WTC11 (cell line): Measurements from ENCODE around the gene PDLIM5. TPM values are rescaled to one million over a fixed set of nuclear protein-coding genes. Genes with fewer than 3 reads are reported as not detected.
A peak's percentile ranks its signal among the peaks of the same experiment; 100 is the strongest.

Experiments
- ATAC-seq: fragments of 200-7000 bp; cut with Tn5 transposase; 2 replicates; pipeline ENCODE4 v1.10.0; 2021; ENCODE audit warnings: mild to moderate bottlenecking, moderate library complexity
- CTCF ChIA-PET: fragments of 300-600 bp; sonication (Branson Sonifier 250); formaldehyde crosslinking; loops from one replicate; lab custom pipeline; 2021; ENCODE audit warnings: antibody characterized with exemption; lab: Charles Lee
- POLR2A ChIA-PET: fragments of 350-600 bp; sonication (Branson Sonifier 250); formaldehyde crosslinking; loops from one replicate; lab custom pipeline; 2021; ENCODE audit warnings: antibody characterized with exemption; lab: Charles Lee
- DNase-seq: peaks from one replicate; pipeline ENCODE4 v3.0.0; 2021; ENCODE audit warnings: low spot score
- H3K27ac Mint-ChIP-seq: 2 replicates; pipeline ENCODE4 v1.8.0; 2021; ENCODE audit warnings: mixed read lengths
- H3K27me3 Mint-ChIP-seq: 2 replicates; pipeline ENCODE4 v1.8.0; 2021; ENCODE audit warnings: low read depth, mild to moderate bottlenecking, moderate library complexity, mixed read lengths
- H3K36me3 Mint-ChIP-seq: 2 replicates; pipeline ENCODE4 v1.8.0; 2021; ENCODE audit warnings: mixed read lengths
- H3K4me1 Mint-ChIP-seq: 2 replicates; pipeline ENCODE4 v1.8.0; 2022; ENCODE audit warnings: mixed read lengths
- H3K4me3 Mint-ChIP-seq: 2 replicates; pipeline ENCODE4 v1.8.0; 2021; ENCODE audit warnings: mild to moderate bottlenecking, moderate library complexity, mixed read lengths
- H3K9me3 Mint-ChIP-seq: 2 replicates; pipeline ENCODE4 v1.8.0; 2021; ENCODE audit warnings: mixed read lengths
- CREM ChIP-seq: sonication (generic); formaldehyde crosslinking; IDR thresholded peaks from 2 replicates; pipeline ENCODE4 v1.8.1; 2022; ENCODE audit warnings: mild to moderate bottlenecking, missing genetic modification reagents, moderate library complexity
- CTCF ChIP-seq: fragments of 200-600 bp; IDR thresholded peaks from 2 replicates; pipeline ENCODE4 v1.8.0; 2022; ENCODE audit warnings: antibody characterized with exemption
- GRHL2 ChIP-seq: fragments of 250-450 bp; sonication (Bioruptor Pico); IDR thresholded peaks from 2 replicates; pipeline ENCODE4 v1.8.0; 2022; ENCODE audit warnings: mild to moderate bottlenecking, moderate library complexity; ENCODE audit not compliant: insufficient replicate concordance, severe bottlenecking
- HMGXB4 ChIP-seq: sonication (generic); formaldehyde crosslinking; IDR thresholded peaks from 2 replicates; pipeline ENCODE4 v1.8.1; 2023; ENCODE audit warnings: mild to moderate bottlenecking, moderate library complexity, missing genetic modification reagents
- IRF1 ChIP-seq: sonication (generic); formaldehyde crosslinking; IDR thresholded peaks from 2 replicates; pipeline ENCODE4 v1.8.0; 2023; ENCODE audit warnings: missing genetic modification reagents
- JAZF1 ChIP-seq: fragments of 250-450 bp; sonication (Bioruptor Pico); IDR thresholded peaks from 2 replicates; pipeline ENCODE4 v1.9.0; 2021; ENCODE audit warnings: moderate library complexity, mild to moderate bottlenecking, inconsistent platforms
- NR1H2 ChIP-seq: sonication (generic); formaldehyde crosslinking; IDR thresholded peaks from 2 replicates; pipeline ENCODE4 v1.9.0; 2021; ENCODE audit warnings: mild to moderate bottlenecking, moderate library complexity, missing genetic modification reagents
- NR2C2 ChIP-seq: sonication (generic); formaldehyde crosslinking; IDR thresholded peaks from 2 replicates; pipeline ENCODE4 v1.8.0; 2022; ENCODE audit warnings: mild to moderate bottlenecking, missing genetic modification reagents
- PRRX2 ChIP-seq: fragments of 250-450 bp; sonication (Bioruptor Pico); IDR thresholded peaks from 2 replicates; pipeline ENCODE4 v1.8.0; 2021; ENCODE audit warnings: mild to moderate bottlenecking
- RORB ChIP-seq: fragments of 250-450 bp; sonication (Bioruptor Pico); IDR thresholded peaks from 2 replicates; pipeline ENCODE4 v1.9.0; 2021; ENCODE audit warnings: mild to moderate bottlenecking
- STAT6 ChIP-seq: sonication (generic); formaldehyde crosslinking; conservative IDR thresholded peaks from 2 replicates; pipeline ENCODE4 v1.8.1; 2023; ENCODE audit warnings: mild to moderate bottlenecking, low read depth, missing genetic modification reagents, moderate library complexity
- TEAD4 ChIP-seq: sonication (generic); formaldehyde crosslinking; IDR thresholded peaks from 2 replicates; pipeline ENCODE4 v1.8.0; 2022; ENCODE audit warnings: mild to moderate bottlenecking, missing genetic modification reagents
- ZNF121 ChIP-seq: sonication (generic); formaldehyde crosslinking; IDR thresholded peaks from 2 replicates; pipeline ENCODE4 v1.8.0; 2023; ENCODE audit warnings: missing genetic modification reagents
- ZNF281 ChIP-seq: sonication (generic); formaldehyde crosslinking; IDR thresholded peaks from 2 replicates; pipeline ENCODE4 v1.8.0; 2023; ENCODE audit warnings: mild to moderate bottlenecking, missing genetic modification reagents
- ZNF317 ChIP-seq: sonication (generic); formaldehyde crosslinking; IDR thresholded peaks from 2 replicates; pipeline ENCODE4 v1.8.1; 2023; ENCODE audit warnings: low read depth, mild to moderate bottlenecking, moderate library complexity, missing genetic modification reagents, borderline replicate concordance
- ZNF416 ChIP-seq: fragments of 250-450 bp; sonication (Bioruptor Pico); IDR thresholded peaks from 2 replicates; pipeline ENCODE4 v1.9.0; 2021; ENCODE audit warnings: mild to moderate bottlenecking, inconsistent platforms
- ZNF423 ChIP-seq: fragments of 250-450 bp; sonication (Bioruptor Pico); IDR thresholded peaks from 2 replicates; pipeline ENCODE4 v2.1.2; 2022; ENCODE audit warnings: mild to moderate bottlenecking, moderate library complexity
- ZNF512 ChIP-seq: sonication (generic); formaldehyde crosslinking; IDR thresholded peaks from 2 replicates; pipeline ENCODE4 v1.8.1; 2022; ENCODE audit warnings: missing genetic modification reagents, borderline replicate concordance
- ZSCAN18 ChIP-seq: fragments of 250-450 bp; sonication (Bioruptor Pico); IDR thresholded peaks from 2 replicates; pipeline ENCODE4 v2.1.2; 2022; ENCODE audit warnings: mild to moderate bottlenecking, moderate library complexity
- total RNA-seq: library from RNA; stranded (reverse); gene quantifications from 3 replicates; pipeline ENCODE4 v1.2.3, GENCODE V29; 2021

Gene PDLIM5
- total RNA-seq, 1 experiment from 2014 or later = 51.5 TPM

- Mint-ChIP-seq H3K27me3 (no peaks in the 10 kb centered on the region), H3K9me3 (no peaks in the 10 kb centered on the region), H3K27ac (peak overlapping the region; percentile 10), H3K4me3 (no peak overlapping the region), H3K4me1 (peaks cover 24% of the 10 kb centered on the region), H3K36me3 (no peaks in the 10 kb centered on the region)
- ChIA-PET POLR2A (interaction anchor here (0.6 kb wide), 1 partner anchor 125 kb away, joined by 3 read pairs; no protein-coding TSS in a partner anchor), CTCF (interaction anchor here (2.4 kb wide), 1 partner anchor 169 kb away, joined by 8 read pairs; no protein-coding TSS in a partner anchor)
- TF ChIP-seq ZSCAN18 (CRISPR knock-in tag) (no peak), TEAD4 (CRISPR knock-in tag) (no peak), IRF1 (CRISPR knock-in tag) (no peak), JAZF1 (CRISPR knock-in tag) (no peak)
- no peak for DNase-seq
- peak; percentile 41 for ATAC-seq
These were observed 123.9 kb downstream of the PDLIM5 start for GRCh38 chr4:94575652-94576051.

GRCh38 chr4:94576210-94576609 is 124.5 kb downstream of the PDLIM5 start:
- Mint-ChIP-seq H3K27ac (peak overlapping the region; percentile 30; the same call in 1 of the 2 replicates), H3K9me3 (no peaks in the 10 kb centered on the region), H3K27me3 (no peaks in the 10 kb centered on the region), H3K36me3 (no peaks in the 10 kb centered on the region), H3K4me1 (peaks cover 24% of the 10 kb centered on the region), H3K4me3 (no peak overlapping the region)
- ATAC-seq = no peak
- DNase-seq = no peak
- TF ChIP-seq NR1H2 (CRISPR knock-in tag) (no peak), ZNF317 (CRISPR knock-in tag) (no peak), ZNF416 (no peak), CTCF (no peak), IRF1 (CRISPR knock-in tag) (no peak), NR2C2 (CRISPR knock-in tag) (no peak), ZNF423 (CRISPR knock-in tag) (no peak), ZNF281 (no peak), RORB (CRISPR knock-in tag) (no peak), CREM (CRISPR knock-in tag) (no peak), ZNF512 (CRISPR knock-in tag) (no peak), HMGXB4 (CRISPR knock-in tag) (no peak), ZNF121 (CRISPR knock-in tag) (no peak), GRHL2 (CRISPR knock-in tag) (no peak), PRRX2 (CRISPR knock-in tag) (no peak), STAT6 (no peak)
- ChIA-PET POLR2A (interaction anchor here (0.6 kb wide), 1 partner anchor 125 kb away, joined by 3 read pairs; no protein-coding TSS in a partner anchor), CTCF (no interaction called here)
